GM18520 (cell line): ENCODE measurements around the gene SNRPF.
"Not testable (repeated sequence)": the region's sequence is repeated elsewhere in the genome, so short reads cannot be mapped to it uniquely, and the experiment has no call there.

Source experiments
- ATAC-seq: cut with Tn5 transposase; IDR thresholded peaks from one replicate; pipeline ENCODE4 v1.9.1; 2021; ENCODE audit not compliant: unreplicated experiment

The SNRPF gene

GRCh38 chr12:95858451-95859343 lies at the start of gene SNRPF:
SNRPF (plus strand) TSS chr12:95858952; CDS start chr12:95859074, 122 bp downstream.
- peak; percentile 98 for ATAC-seq

- ATAC-seq: no peak
Measured at GRCh38 chr12:95809000-95809680, 49.6 kb upstream of the SNRPF start.

DNA sequence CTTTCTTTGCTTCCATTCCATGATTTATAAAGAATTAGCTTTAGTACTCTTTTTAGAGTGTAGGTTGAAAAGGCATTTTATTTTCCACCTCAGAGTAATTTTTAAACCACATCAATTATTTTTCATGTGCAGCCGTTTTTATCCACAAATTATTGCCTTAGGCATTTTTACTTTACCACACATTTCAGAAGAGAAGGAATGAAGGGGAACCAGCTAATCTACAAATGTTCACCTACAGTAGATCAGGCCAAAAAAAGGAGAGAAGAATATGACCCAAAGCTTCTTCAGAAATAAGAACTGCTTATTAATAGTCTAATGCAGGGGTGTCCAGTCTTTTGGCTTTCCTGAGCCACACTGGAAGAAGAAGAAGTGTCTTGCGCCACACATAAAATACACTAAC lies 48.3 kb upstream of the SNRPF start:
- no peak for ATAC-seq

DNA sequence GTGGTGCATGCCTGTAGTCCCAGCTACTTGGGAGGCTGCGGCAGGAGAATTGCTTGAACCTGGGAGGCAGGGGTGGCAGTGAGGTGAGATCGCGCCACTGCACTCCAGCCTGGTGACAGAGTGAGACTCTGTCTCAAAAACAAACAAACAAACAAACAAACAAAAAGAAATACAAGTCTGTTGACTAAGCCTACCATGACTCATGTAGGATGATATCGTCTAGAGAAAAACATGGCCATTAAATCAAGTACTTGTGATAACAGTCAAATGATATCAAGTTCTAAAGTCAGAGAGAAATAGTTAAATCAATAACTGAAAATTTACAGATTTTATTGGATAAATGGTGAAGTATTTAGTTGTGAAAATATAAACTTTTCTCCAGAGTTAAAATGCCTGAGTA lies 46.6 kb upstream of the SNRPF start:
- ATAC-seq: not testable (repeated sequence)

GRCh38 chr12:95815632-95816212 lies 43.0 kb upstream of the SNRPF start:
- ATAC-seq: no peak

DNA sequence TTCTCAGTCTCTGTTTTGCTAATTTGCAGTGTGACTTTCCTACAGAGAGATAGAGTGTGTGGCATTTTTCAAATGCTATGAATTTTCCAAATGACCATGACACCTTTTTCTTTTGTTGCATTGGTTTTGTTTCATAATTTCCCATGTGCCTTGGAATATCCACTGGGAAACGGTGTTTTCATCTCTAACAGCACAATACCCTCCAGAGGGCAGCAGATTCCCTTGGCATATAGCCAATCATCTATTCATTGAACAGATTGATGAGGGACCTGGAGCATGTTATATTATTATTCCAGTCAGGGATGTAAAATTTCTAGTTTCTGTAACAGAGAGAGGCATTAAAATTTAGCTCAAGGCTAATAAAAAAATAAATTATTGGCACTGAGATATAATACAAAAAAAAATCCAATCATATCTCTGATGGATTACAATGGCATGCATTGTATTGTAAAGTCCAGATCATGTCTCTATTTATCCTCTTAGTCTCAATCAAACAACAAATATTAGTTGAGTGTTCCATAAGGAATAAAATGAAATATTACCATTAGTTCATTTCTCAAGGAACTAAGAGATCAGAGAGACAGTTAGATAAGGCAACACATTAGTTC lies 38.6 kb upstream of the SNRPF start:
- no peak for ATAC-seq

DNA sequence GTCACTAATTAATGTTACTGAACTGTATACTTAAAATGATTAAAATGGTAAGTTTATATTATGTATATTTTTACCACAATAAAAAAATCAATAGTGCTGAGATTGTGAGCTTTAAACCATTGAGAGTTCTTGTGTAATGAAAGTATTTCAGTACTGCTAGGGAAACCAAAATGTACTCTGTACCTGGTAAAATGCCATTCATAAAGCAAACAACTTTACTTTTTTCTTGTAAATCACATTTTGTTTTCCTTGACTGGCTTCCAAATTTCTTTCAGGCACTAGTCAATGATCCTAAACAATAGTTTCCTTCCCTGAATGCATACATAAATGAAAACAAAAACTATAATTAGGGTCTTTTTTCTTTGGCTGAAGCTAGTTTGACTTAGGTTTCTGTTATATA lies 29.4 kb upstream of the SNRPF start:
- ATAC-seq: no peak

GRCh38 chr12:95830335-95831089 lies 28.2 kb upstream of the SNRPF start:
- ATAC-seq: no peak

DNA sequence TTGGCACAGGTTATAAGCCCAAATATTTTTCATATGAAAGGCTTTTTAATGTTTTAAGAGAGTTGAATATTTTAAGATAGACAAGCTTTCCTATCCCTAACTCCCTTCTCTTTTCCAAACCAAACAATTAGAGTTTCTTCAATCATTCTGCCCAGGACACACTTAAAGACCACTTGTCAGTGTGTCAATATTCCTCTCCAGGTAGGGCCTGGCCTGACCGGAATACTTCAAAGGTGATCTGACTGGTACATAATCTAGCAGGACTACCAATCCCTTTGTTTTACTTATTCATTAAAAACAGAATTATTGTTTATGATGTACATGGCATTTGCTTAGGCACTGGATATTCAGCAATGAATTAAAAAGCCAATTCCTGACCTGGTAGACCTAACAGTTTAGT lies 24.2 kb upstream of the SNRPF start:
- ATAC-seq: no peak

- ATAC-seq: no peak
Measured at GRCh38 chr12:95836185-95836609, 22.6 kb upstream of the SNRPF start.

DNA sequence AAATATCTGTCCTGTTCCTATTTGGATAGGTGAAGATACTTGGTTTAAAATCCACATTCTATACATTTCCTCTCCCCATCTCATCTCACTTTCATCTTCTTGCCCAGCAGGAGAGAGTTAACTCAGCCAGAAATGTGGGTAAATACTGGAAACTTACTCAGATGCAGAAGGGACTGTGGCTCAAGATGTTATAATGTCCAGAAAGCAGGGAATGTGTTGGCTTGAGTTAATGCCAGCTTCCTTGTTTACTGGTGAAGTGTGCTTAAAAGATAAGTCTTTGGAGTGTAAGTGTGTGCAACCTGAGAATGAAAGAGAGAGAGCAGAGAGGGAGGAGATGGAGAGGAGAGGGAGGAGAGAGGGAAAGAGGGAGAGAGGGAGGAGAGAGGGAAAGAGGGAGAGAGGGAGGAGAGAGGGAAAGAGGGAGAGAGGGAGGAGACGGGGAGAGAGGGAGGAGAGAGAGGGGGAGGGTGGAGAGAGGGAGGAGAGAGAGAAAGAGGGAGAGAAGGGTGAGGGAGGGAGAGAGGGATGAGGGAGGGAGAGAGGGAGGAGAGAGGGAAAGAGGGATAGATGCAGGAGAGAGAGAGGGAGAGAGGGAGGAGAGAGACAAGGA lies 22.0 kb upstream of the SNRPF start:
- ATAC-seq: no peak

GRCh38 chr12:95837240-95838038 lies 21.3 kb upstream of the SNRPF start:
- ATAC-seq: no peak

DNA sequence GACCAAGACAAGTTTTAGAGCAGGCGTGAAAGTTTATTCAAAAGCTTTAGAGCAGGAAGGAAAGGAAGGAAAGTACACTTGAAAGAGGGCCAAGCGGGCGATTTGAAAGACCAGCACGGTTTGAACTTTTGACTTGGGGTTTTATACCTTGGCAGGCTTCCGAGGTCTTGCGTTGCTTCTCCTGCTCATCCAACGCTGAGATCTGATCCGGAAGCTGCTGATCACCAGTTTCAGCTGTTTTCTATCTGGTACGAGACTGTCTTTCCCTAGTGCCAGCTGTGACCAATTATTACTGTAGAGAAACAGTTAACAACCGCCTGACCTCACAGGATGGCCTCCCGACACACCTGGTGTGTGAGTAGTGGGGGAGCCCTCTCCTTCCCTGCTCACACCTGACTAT lies 20.6 kb upstream of the SNRPF start:
- no peak for ATAC-seq

DNA sequence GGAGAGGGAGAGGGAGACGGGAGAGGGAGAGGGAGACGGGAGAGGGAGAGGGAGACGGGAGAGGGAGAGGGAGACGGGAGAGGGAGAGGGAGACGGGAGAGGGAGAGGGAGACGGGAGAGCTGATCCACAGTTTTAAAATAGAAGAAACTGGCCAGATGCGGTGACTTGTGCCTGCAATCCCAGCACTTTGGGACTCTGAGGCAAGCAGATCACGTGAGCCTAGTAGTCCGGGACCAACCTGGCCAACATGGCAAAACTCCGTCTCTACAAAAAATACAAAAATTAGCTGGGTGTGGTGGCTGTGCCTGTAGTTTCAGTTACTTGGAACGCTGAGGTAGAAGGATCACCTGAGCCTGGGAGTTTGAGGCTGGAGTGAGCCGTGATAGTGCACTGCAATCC lies 16.3 kb upstream of the SNRPF start:
- not testable (repeated sequence) for ATAC-seq

- ATAC-seq: no peak
Measured at GRCh38 chr12:95848575-95849388, 10.0 kb upstream of the SNRPF start.

- no peak for ATAC-seq
Measured at GRCh38 chr12:95851606-95852005, 7.1 kb upstream of the SNRPF start.

- ATAC-seq: no peak
Measured at GRCh38 chr12:95852133-95852532, 6.6 kb upstream of the SNRPF start.

DNA sequence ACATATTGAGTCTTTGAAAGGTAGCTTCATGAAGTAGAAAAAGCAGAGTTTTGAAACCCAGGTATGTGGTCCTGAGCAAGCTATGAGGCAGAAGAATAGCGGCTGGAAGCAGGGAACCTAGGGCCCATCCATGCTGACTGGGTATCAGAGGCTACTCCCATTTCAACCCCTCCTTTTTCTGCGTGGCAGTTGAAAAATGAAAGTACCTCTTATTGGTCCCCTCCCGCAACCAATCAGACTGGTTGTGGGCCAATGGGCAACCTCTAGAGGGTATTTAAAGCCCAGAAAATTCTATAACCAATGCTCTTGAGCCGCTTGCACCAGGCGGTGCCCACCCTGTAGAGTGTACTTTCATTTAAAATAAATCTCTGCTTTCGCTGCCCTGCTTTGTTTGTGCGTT lies 1.6 kb upstream of the SNRPF start:
- no peak for ATAC-seq

GRCh38 chr12:95857799-95858198 lies 953 bp upstream of the SNRPF start:
- ATAC-seq: no peak
